Activated CD8-positive, alpha-beta memory T cell treated with anti-CD3 and anti-CD28 coated beads for 4 hours (primary cell): ENCODE measurements around the gene USHBP1.
A peak's percentile ranks its signal among the peaks of the same experiment; 100 is the strongest.

Experiments
- DNase-seq, 2 donors: peaks; one replicate each; pipeline ENCODE4 v3.0.0-alpha.2; 2020; ENCODE audit warnings: low read depth in 2 of 2

Gene USHBP1

DNA sequence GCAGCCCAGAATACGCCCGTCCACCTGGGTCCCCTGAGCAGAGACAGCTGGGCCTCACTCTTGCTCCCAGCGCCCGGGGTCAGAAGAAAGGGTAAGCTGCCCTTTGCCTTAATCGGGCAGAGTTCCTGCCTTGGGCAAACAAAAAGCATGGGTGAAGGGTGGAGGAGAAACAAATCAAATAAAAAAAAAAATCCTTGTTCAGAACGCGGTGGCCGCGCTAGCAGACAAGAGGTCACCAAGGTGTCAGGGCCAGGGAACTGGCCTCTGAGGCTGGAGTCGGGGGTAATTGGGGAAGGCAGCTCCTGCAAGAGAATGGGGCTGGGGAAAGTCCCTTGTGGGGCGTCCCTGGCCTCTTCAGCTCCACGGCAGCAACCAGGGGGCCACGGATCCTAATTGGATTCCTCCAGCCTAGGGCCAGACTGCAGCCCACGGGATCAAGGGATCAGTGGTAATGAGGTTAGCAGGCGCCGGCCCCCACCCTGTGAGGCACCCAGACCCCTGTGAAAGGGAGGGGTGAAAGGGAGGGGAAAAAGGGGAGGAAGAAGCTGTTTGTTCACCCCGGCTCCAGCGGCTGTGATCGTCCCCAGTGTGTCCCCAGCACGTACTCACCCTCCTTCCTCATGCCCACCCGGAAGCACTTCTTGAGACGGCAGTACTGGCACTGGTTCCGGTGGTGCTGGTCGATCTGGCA, 24.3 kb downstream of the USHBP1 start:
- no peak for DNase-seq

DNA sequence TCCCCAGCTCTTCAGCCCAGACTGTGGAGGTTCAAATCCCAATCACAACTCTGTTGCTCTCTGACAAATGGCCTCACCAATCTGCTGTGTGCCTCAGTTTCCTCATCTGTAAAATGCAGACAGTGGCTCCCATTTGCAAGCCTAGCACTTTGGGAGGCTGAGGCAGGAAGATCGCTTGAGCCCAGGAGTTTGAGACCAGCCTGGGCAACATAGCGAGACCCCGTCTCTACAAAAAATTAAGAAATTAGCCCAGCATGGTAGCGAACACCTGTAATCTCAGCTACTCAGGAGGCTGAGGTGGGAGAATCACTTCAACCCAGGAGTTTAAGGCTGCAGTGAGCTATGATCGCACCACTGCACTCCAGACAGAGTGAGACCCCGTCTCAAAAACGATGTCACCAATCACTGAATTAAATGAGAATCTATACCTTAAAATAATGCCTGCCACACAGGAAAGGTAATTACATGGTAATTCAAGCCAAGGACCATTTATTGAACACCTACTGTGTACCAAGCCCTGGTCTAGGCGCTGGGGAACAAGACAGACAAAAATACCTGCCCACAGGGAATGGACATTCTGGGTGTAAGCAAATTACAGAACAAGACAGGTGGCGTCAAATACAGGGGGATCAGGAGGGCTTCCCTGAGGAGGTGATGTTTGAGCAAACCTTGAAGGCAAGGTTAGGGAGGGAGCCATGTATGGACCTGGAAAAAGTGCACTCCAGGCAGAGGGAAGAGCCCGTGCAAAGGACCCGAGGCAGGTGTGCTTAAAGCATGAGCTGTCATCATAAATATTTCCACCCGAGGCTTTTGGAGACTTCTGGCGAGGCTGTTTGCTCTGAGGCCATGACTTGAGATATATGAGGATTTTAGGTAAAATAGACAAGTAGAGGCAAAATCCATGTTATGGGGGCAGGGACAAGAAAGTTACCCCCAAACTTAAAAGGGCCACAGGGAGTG, 26.5 kb downstream of the USHBP1 start:
- DNase-seq: no peak

DNA sequence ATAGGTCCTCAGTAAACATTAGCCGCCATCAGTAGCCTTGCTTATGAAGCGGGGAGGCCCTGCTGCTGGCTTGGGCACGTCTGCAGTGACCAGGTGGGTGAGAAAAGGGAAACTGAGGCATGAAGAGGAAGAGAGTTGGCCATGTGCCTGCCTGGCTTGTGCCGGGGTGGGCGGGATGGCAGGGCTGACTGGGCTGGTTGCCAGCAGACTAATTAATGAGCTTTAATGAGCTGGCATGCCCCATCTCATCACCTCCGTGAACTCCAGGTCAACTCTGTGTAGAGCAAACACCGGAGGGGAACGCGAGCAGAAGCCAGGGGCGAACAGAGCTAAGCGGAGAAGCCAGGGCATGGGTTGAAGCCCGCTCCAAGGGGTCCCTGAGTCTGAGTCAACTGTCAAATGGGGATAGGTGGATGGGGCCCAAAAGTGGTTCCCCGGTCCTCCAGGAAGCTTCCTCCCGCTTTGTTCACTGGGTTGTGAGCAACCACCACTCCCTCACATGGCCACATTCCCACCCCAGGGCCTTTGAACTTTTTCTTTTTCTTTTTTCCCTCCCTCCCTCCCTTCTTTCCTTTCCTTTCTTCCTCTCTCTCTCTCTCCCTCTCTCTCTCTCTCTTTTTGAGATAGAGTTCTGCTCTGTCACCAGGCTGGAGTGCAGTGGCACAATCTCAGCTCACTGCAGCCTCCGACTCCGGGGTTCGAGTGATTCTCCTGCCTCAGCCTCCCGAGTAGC, 27.6 kb downstream of the USHBP1 start:
- no peak for DNase-seq

DNA sequence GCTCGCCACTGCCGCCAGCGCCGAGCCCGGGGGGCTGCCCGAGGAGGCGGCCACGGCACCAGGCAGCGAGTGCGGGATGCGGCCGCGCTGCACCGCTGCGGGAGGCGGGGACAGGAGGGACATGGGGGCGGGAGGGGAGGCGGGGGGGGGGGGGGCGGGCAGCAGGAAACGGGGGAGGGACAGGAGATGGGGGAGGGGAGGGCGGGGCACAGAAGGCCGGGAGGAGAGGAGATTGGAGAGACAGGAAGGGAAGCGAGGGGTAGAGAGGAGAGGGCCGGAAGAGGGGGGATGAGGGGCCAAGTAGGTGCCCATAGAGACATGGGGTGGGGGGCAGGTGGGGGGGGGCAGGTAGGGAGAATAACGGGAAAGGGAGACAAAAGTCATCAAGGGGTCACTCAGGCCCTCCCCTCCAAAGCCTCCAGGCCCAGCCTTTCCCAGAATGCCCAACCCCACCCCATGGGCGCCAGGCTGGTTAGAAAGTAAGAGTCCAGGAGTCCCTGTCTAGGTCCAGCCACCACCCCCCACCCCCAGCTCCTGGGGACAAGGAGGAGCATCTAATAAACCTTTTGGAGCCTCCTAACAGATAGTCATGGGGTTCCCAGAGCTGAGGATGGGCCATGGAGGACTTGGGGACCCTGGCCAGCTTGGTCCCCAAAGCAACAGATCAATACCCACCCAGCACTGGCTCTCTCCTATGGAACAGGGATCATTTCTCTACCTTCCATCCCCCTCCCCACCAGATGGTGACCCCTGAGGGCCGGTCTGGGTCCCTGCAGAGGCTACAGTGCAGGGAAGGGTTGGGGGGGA, 28.4 kb downstream of the USHBP1 start:
- DNase-seq: no peak

DNA sequence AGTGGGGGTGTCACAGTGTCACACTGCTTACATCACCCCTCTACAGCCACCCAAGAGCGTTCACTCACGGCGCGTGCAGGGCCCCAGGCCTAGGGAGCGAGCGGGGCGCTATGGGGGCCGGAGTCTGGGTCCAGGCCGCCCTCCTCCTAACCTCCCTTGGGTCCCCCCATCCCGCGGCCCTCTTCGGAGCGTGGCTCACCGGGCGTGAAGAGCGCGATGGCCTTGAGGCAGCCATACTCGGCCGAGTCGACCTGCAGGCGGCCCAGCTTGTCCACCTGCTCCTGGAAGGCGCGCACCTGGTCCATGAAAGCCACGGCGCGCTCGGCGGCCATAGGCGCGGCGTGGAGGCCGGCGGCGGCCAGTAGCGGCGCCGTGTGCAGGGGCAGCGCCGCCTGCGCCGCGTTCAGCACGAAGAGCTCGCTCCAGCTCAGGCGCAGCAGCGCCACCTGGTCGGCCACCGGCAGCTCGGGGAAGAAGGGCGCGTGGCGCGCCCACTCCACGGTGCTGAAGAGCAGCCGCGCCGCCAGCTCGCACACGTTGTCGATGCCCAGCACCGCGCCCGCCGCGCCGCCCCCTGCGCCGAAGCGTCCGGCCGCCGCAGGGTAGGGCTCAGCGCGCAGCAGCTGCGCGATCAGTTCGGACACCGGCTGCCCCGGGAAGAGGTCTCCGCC, 29.1 kb downstream of the USHBP1 start:
- DNase-seq: peak; percentile 39 to 46

DNA sequence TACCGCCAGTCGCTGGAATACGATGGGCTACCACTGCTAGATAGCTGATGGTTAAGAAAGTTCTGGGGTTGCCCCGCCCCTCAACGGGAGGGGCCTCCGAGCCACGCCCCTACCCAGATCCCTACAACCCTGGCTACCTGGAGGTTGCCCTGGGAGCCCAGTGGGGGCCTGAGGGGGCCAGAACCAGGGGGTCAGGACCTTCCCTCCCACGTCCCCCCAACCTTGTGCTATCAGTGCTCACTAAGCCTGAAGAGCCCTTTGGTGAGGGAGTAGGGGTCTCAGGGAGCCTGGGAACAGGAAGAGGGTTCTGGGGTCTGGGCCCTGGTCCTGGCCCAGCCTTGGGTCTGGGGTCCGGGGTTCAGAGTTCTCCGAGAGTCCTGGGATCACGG, 29.6 kb downstream of the USHBP1 start:
- no peak for DNase-seq

DNA sequence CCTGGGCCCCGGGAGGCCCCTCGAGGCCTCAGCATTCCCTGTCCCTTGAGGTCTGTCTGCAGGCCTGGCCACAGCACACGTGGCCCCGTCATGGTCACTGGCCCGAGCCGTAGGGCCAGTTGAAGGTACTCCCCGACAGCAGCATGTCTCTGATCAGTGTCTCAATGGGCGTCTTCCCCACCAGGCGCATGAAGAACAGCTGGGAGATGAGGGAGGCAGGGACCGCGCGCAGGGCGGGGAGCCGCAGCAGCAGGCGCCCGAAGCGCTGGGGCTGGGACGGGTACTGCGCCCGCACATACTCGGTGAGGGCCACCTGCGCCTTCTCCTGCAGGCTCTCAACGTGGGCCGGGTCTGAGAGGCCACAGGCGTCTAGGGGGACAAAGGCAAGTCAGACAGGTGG, 32.3 kb downstream of the USHBP1 start:
- no peak for DNase-seq

DNA sequence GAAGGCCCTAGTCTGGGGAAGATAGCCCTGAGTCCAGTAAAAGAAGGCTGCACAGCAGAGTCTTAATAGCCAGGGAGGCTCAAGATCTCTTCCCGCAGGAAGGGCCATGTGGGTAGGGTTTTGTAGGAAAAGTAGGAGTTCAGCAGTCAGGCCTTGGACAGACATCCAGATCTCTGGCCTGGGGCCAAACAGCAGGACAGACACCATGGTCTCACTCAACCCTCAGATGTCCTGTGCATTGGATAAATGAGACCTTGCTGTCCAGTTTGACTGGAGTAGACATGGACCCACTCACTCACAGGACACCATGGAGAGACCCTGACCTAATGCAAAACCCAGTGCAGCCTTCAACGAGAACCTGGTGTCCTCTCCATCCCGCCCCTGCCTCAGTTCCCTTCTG, 34.7 kb downstream of the USHBP1 start:
- DNase-seq: no peak

DNA sequence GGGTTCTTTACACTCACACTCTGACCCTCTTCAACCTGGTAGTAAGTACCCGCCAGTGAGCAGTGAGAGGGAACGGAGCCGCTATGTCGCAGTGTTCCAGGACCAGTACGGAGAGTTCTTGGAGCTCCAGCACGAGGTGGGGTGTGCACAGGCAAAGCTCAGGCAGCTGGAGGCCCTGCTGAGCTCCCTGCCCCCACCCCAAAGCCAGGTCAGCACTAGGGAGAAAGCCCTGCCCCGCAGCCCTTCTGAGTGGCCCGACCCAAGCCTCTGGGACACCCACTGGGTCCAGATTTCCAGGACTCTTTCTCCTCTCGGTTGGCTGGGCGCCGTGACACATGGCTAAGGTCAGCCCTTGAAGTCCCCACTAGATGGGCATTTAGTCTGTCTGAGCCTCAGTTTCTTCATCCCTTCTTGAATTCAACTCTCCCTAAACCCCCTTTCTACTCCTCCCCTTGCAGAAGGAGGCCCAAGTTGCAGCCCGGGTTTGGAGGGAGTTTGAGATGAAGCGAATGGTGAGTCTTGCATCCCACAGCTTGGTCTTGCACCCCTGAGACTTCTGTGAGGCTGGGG, 36.7 kb downstream of the USHBP1 start:
- no peak for DNase-seq

DNA sequence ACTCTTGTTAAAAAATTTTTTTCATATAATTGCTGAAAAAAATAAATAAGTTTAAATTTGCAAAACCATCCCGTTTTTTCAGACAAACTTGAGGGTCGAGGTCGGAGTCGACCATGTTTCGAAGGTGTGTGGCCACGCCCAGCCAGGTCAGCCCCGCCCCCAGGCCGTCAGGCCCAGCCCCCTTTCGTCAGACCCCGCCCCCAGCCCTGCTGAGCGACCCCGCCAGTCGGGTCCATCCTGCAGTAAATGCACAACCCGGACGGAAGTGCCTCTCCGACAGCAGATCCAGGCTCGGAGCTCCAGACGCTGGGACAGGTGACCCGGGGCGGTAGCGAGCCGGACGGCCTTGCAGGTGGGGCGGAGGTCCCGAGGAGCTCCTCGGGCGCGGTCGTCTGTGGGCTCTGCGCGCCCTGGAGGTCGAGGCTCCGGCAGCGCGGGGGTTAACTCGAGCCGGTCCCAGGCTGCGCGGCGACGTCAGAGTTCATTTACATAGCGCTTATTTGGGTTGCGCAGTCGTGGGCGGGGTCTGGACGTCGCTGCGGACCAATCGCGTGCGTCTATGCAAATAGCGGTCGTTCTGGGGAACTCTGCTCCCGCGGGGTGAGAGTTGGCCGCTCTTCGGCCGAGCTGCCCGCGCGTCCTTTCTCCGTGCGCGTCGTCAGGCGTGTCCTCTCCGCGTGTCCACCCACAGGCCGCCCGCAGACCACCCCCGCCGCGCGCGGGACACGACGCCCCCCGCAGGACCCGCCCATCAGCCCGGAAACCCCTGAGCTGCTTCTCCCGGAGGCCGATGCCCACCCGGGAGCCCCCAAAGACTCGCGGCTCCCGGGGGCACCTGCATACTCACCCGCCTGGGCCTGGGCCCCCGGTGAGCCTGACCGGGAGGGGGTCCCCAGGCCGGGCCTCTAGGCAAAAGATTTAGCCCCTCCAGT, 38.3 kb downstream of the USHBP1 start, which contains the start of gene OCEL1:
OCEL1 (plus strand) TSS at position 225 of the 932 bp plus-strand sequence; CDS start at position 247, 22 bp downstream.
- peak; percentile 93 to 94 for DNase-seq

DNA sequence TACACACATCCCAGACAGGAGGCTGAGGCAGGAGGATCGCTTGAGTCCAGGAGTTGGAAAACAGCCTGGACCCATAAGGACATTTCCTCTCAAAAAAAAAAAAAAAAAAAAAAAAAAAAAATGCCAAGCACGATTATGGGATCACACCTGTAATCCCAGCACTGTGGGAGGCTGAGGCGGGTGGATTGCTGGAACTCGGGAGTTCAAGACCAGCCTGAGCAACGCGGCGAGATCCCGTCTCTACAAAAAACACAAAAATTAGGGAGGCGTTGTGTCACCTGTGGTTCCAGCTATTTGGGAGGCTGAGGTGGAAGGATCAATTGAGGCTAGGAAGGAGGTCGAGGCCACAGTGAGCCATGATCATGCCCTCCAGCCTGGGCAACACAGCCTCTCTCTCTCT, 39.5 kb downstream of the USHBP1 start:
- DNase-seq: no peak

DNA sequence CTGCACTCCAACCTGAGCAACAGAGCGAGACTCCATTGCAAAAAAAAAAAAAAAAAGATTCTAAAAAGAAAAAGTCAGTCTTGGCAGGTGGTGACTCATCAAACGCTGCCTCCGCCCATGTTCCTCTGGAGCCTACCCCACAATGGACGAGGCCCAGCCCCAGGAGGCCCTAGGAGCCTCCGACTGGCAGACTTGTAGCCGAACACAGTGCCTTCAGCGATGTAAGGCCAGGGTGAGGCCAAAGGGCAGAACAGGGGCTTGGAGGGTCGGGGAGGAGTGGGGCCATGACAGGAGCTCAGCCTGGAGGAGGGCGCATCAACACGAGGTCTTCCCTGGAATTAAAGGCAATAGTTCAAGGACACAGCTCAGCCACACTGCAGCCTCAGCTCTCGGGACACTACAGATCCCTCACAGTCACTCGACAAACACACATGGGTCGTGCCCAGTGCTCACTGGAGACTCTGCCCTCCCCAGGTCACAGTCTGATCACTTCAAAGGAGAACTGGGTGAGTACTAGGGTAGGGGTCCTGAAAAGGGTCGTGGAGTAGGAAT, 44.3 kb downstream of the USHBP1 start:
- no peak for DNase-seq

DNA sequence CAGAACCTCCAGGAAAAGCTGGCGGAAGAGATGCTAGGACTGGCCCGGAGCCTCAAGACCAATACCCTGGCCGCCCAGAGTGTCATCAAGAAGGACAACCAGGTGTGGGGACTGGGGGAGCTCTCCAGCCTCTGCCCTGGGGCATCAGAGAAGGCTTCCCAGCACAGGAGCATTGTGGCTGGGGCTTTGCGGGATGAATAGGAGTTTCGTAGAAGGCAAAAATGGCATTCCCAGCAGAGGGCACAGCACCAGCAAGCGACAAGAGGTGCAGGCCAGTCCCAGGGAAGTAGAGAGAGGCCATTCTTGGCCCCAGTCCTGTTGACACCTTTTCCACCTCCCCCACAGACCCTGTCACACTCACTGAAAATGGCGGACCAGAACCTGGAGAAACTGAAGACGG, 45.3 kb downstream of the USHBP1 start:
- no peak for DNase-seq

DNA sequence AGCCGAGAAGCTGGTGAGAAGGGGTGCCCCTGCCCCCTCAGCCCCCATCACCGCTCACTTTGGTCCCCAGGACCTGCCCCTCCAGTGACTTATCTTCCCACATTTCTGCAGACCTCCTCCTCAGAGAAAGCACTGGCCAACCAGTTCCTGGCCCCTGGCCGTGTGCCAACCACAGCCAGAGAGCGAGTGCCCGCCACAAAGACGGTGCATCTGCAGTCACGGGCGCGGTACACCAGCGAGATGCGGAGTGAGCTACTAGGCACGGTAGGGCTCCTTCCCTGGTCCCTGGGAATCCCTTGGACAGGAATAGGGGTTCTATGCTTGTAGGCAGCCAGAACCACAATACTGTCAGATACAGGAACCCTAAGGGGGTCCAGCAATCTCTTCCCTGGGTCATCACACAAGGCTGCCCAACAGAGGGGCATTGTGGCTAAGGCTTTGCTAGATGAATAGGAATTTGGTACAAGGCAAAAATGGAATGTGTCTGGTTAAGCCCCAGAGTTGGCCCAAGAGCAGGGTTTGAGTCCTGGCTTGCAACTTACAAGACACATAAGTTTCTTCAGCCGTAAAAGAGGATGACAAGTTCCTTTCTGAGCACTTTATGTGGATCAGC, 48.4 kb downstream of the USHBP1 start:
- no peak for DNase-seq

DNA sequence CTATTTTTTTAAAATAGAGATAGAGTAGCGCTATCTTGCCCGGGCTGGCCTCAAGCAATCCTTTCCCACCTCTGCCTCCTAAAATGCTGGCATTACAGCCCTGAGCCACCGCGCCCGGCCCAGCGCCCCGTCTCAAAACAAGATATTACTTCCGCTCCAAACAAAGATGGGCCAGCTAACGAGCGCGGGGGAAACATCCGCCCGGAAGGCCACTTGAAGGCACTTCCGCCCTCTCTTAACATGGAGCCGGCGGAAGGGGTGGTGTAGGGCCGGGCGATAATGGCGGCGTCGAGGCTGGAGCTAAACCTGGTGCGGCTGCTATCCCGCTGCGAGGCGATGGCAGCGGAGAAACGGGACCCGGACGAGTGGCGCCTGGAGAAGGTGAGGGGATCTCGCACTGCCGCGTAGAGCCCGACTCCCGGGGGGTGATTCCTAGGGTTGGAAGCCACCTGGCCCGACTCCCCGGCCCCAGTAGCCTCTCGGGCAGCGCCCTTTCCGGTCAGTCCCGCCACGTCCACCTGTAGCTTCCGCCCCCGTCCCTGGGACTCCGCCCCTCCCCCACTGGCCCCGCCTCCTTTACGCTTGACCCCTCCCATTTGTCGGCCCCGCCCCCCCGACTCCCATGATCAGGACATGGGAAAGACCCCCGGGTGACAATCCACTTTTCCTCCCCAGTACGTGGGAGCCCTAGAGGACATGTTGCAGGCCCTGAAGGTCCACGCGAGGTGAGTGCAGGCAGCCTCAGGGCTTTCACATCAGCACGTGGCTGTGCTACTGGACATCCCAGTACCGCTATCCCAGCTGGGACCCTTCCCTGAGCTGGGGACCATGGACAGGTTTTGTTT, 49.2 kb downstream of the USHBP1 start, which contains the start of gene USE1:
USE1 (plus strand) TSS at position 231 of the 845 bp plus-strand sequence; CDS start at position 280, 49 bp downstream.
- peak; percentile 67 to 78 for DNase-seq

DNA sequence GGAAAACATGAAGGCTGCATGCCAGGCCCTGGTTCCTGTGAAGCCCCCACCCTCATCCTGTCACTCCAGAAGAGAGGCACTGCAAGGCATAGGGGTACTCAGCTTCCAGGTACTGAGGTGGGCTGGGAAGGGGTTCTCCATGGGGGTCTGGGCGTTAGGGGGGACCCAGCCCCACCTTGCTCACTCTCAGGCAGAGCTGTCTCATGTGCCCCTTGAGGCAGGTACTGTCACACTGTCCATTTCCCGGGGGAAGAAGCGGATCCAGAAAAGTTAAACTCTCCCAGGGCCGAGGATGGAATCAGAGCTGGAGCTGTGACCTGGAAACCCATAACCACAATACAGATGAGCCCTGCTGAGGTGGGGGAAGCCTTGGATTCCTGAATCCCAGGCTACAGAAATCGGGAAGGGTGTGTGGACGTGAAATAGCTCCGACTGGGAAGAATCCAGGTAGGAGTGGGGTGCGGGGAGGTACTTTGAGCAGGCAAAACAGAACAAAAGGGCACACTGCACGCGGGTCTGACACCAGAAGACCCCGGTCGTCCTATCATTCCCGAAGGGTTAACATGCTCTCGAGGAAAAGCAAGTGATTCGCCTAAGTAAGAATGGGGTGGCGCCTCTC, 49.9 kb downstream of the USHBP1 start:
- no peak for DNase-seq

DNA sequence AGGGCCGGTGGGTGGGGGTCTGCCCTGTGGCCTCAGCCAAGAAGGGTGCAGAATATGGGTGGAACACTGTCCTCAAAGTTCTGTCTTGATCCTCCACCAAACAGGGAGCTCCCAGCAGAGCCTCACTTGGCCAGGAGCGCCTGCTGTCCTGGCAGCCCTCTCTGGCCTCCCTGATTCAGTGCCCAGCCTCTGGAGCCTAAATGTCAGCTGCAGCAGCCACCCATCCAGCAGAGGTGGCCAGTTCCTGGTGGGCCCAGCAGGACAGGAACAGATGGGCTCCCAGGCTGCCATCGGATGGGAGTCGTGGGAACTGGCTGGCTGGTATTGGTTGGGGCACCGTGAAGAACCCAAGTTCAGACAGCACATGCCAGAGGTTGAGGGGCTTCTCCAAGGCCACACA, 51.2 kb downstream of the USHBP1 start:
- DNase-seq: no peak
